ENCODE measurements around the gene EFHC2. TPM values are rescaled to one million over a fixed set of nuclear protein-coding genes. Genes with fewer than 3 reads are reported as not detected.
A peak's percentile ranks its signal among the peaks of the same experiment; 100 is the strongest.

Gene EFHC2
- polyA plus RNA-seq (2013, experiment 1 of 2; ENCODE audit: insufficient read length), result not detected
- polyA plus RNA-seq (2013, experiment 2 of 2; ENCODE audit: insufficient read length), result not detected

- DNase-seq, result peak; percentile 2
These were observed at the start of gene EFHC2 for GRCh38 chrX:44343412-44344141. Gene EFHC2 (minus strand): TSS chrX:44343672. CDS start chrX:44343588, 84 bp downstream.

GRCh38 chrX:44392767-44393166 is 49.3 kb upstream of the EFHC2 start:
- no peak for DNase-seq

- no peak for DNase-seq
These were observed 41.3 kb upstream of the EFHC2 start for GRCh38 chrX:44384688-44385338.

- no peak for DNase-seq
These were observed 39.4 kb upstream of the EFHC2 start for GRCh38 chrX:44382871-44383270.

- DNase-seq, result no peak
These were observed 9.3 kb upstream of the EFHC2 start for GRCh38 chrX:44352758-44353157.

- DNase-seq, result no peak
These were observed 6.1 kb upstream of the EFHC2 start for GRCh38 chrX:44349561-44349960.

GRCh38 chrX:44344687-44345086 is 1.2 kb upstream of the EFHC2 start:
- no peak for DNase-seq

- DNase-seq, result no peak
These were observed 722 bp upstream of the EFHC2 start for GRCh38 chrX:44344194-44344593.

GRCh38 chrX:44342866-44343265 is 606 bp downstream of the EFHC2 start:
- DNase-seq, result no peak

- no peak for DNase-seq
These were observed 5.1 kb downstream of the EFHC2 start for GRCh38 chrX:44338361-44338760.

- no peak for DNase-seq
These were observed 11.0 kb downstream of the EFHC2 start for GRCh38 chrX:44332437-44332836.

- DNase-seq, result no peak
These were observed 13.2 kb downstream of the EFHC2 start for GRCh38 chrX:44330227-44330626.

- DNase-seq, result no peak
These were observed 23.9 kb downstream of the EFHC2 start for GRCh38 chrX:44319550-44319949.

- no peak for DNase-seq
These were observed 26.3 kb downstream of the EFHC2 start for GRCh38 chrX:44317181-44317580.

- no peak for DNase-seq
These were observed 28.7 kb downstream of the EFHC2 start for GRCh38 chrX:44314808-44315207.

GRCh38 chrX:44314259-44314734 is 29.2 kb downstream of the EFHC2 start:
- DNase-seq, result peak; percentile 14

- no peak for DNase-seq
These were observed 31.1 kb downstream of the EFHC2 start for GRCh38 chrX:44312421-44312820.

GRCh38 chrX:44310227-44310626 is 33.2 kb downstream of the EFHC2 start:
- DNase-seq, result no peak

- DNase-seq, result no peak
These were observed 34.6 kb downstream of the EFHC2 start for GRCh38 chrX:44308869-44309268.

- no peak for DNase-seq
These were observed 37.1 kb downstream of the EFHC2 start for GRCh38 chrX:44306356-44306755.

- no peak for DNase-seq
These were observed 37.6 kb downstream of the EFHC2 start for GRCh38 chrX:44305921-44306320.

- DNase-seq, result no peak
These were observed 40.4 kb downstream of the EFHC2 start for GRCh38 chrX:44303119-44303518.

- no peak for DNase-seq
These were observed 44.3 kb downstream of the EFHC2 start for GRCh38 chrX:44299177-44299576.
